HepG2 (cell line): ENCODE results near the gene ASPHD1. TPM values are rescaled to one million over a fixed set of nuclear protein-coding genes. Genes with fewer than 3 reads are reported as not detected.

Experiments used
- ATAD3A ChIP-seq: sonication (generic); formaldehyde crosslinking; IDR thresholded peaks from 2 replicates; pipeline ENCODE4 v1.4.0; 2020; ENCODE audit warnings: missing genetic modification reagents
- MLLT10 ChIP-seq: sonication (generic); formaldehyde crosslinking; IDR thresholded peaks from 2 replicates; pipeline ENCODE4 v1.4.0; 2020; ENCODE audit warnings: missing genetic modification reagents
- MZF1 ChIP-seq: sonication (generic); formaldehyde crosslinking; IDR thresholded peaks from 2 replicates; pipeline ENCODE4 v1.8.1; 2023; ENCODE audit warnings: mild to moderate bottlenecking, missing genetic modification reagents, borderline replicate concordance
- NAIF1 ChIP-seq: sonication (generic); formaldehyde crosslinking; IDR thresholded peaks from 2 replicates; pipeline ENCODE4 v1.5.0; 2020; ENCODE audit warnings: mild to moderate bottlenecking, missing genetic modification reagents, borderline replicate concordance
- NFIB ChIP-seq: sonication (generic); formaldehyde crosslinking; IDR thresholded peaks from 2 replicates; pipeline ENCODE4 v1.9.0; 2021; ENCODE audit warnings: missing genetic modification reagents, mild to moderate bottlenecking, borderline replicate concordance
- NFKBIZ ChIP-seq: IDR thresholded peaks from 2 replicates; pipeline ENCODE4 v1.6.1; 2018; ENCODE audit warnings: missing genetic modification reagents, missing compliant biosample characterization
- NFRKB ChIP-seq: fragments of 450-650 bp; IDR thresholded peaks from 2 replicates; pipeline ENCODE4 v1.6.1; 2017
- NONO ChIP-seq, 2 experiments: fragments of 450-650 bp in 1 of 2; sonication (generic) in 1 of 2; formaldehyde crosslinking in 1 of 2; IDR thresholded peaks in 1 of 2; conservative IDR thresholded peaks in 1 of 2; 2 replicates each; pipeline versions ENCODE4 v1.6.1 to v1.8.0; 2017 to 2022; ENCODE audit warnings: mild to moderate bottlenecking in 1 of 2, missing genetic modification reagents in 1 of 2, moderate library complexity in 1 of 2
- SATB2 ChIP-seq: sonication (generic); formaldehyde crosslinking; IDR thresholded peaks from 2 replicates; pipeline ENCODE4 v1.5.0; 2020; ENCODE audit warnings: missing genetic modification reagents
- SMAD1 ChIP-seq: sonication (generic); formaldehyde crosslinking; IDR thresholded peaks from 2 replicates; pipeline ENCODE4 v1.4.0; 2020; ENCODE audit warnings: missing genetic modification reagents, low read depth, mild to moderate bottlenecking, borderline replicate concordance
- SNAPC2 ChIP-seq: sonication (generic); formaldehyde crosslinking; IDR thresholded peaks from 2 replicates; pipeline ENCODE4 v1.8.1; 2022; ENCODE audit warnings: mild to moderate bottlenecking, missing genetic modification reagents
- SRF ChIP-seq: IDR thresholded peaks from 2 replicates; pipeline ENCODE4 v1.6.1; 2011; ENCODE audit warnings: mild to moderate bottlenecking, low read depth, low read length, moderate library complexity
- ZNF138 ChIP-seq: sonication (generic); formaldehyde crosslinking; IDR thresholded peaks from 2 replicates; pipeline ENCODE4 v1.5.0; 2020; ENCODE audit warnings: mild to moderate bottlenecking, low read depth, missing genetic modification reagents
- ZNF337 ChIP-seq: sonication (generic); formaldehyde crosslinking; IDR thresholded peaks from 2 replicates; pipeline ENCODE4 v1.5.1; 2020; ENCODE audit warnings: missing genetic modification reagents, low read depth, mild to moderate bottlenecking, borderline replicate concordance
- ZNF431 ChIP-seq: sonication (generic); formaldehyde crosslinking; IDR thresholded peaks from 2 replicates; pipeline ENCODE4 v1.9.0; 2022; ENCODE audit warnings: missing genetic modification reagents, low read depth, mild to moderate bottlenecking, borderline replicate concordance
- ZNF552 ChIP-seq: sonication (generic); formaldehyde crosslinking; IDR thresholded peaks from 2 replicates; pipeline ENCODE4 v1.9.0; 2022; ENCODE audit warnings: missing genetic modification reagents, mild to moderate bottlenecking, borderline replicate concordance
- ZNF572 ChIP-seq: sonication (generic); formaldehyde crosslinking; IDR thresholded peaks from 2 replicates; pipeline ENCODE4 v1.5.1; 2020; ENCODE audit warnings: mild to moderate bottlenecking, missing genetic modification reagents
- polyA plus RNA-seq, 8 experiments: library from polyadenylated mRNA; depleted of rRNA in 3 of 8; stranded (reverse) in 7 of 8; unstranded in 1 of 8; fragments of >200 nt; fragmentation: Illumina TruSeq in 4 of 8; extraction: Trizol in 4 of 8; gene quantifications; 2 replicates each; pipeline versions ENCODE4 v1.2.1 to v1.2.3, GENCODE V29; 2011 to 2016; ENCODE audit warnings: low read depth in 4 of 8, missing spikeins in 1 of 8, mixed read lengths in 1 of 8; ENCODE audit not compliant: insufficient read depth in 1 of 8
- total RNA-seq, 5 experiments: library from RNA; depleted of rRNA; stranded (reverse); fragments of >200 nt; fragmentation: Illumina TruSeq; extraction: Trizol; gene quantifications; 2 replicates each; pipeline ENCODE4 v1.2.3, GENCODE V29; 2016; ENCODE audit warnings: low read depth in 1 of 5
- TF ChIP-seq, protein P1 (sequence below): sonication (generic); formaldehyde crosslinking; IDR thresholded peaks from 2 replicates; pipeline ENCODE4 v1.9.0; 2022; ENCODE audit warnings: low read depth, missing genetic modification reagents
- TF ChIP-seq, protein P2 (sequence below): sonication (generic); formaldehyde crosslinking; IDR thresholded peaks from 2 replicates; pipeline ENCODE4 v1.9.0; 2021; ENCODE audit warnings: missing genetic modification reagents, mild to moderate bottlenecking, borderline replicate concordance
- TF ChIP-seq, protein P3 (sequence below): sonication (generic); formaldehyde crosslinking; IDR thresholded peaks from 2 replicates; pipeline ENCODE4 v1.4.0; 2020; ENCODE audit warnings: mild to moderate bottlenecking, missing genetic modification reagents
- TF ChIP-seq, protein P4 (sequence below): IDR thresholded peaks from 2 replicates; pipeline ENCODE4 v1.6.1; 2016; ENCODE audit warnings: low read depth, borderline replicate concordance
- TF ChIP-seq, protein P5 (sequence below), 2 experiments: fragments of 450-650 bp in 1 of 2; sonication (generic) in 1 of 2; formaldehyde crosslinking; IDR thresholded peaks; 2 replicates each; pipeline versions ENCODE4 v1.5.0 to v1.8.0; 2020 to 2022; ENCODE audit warnings: mild to moderate bottlenecking in 1 of 2, missing genetic modification reagents in 1 of 2

ASPHD1 gene
- total and polyA plus RNA-seq, 2 of the 13 experiments (the other 11 are each of a cell fraction or from before 2014, with no cell fraction given), result 13.1 to 19.7 TPM

DNA sequence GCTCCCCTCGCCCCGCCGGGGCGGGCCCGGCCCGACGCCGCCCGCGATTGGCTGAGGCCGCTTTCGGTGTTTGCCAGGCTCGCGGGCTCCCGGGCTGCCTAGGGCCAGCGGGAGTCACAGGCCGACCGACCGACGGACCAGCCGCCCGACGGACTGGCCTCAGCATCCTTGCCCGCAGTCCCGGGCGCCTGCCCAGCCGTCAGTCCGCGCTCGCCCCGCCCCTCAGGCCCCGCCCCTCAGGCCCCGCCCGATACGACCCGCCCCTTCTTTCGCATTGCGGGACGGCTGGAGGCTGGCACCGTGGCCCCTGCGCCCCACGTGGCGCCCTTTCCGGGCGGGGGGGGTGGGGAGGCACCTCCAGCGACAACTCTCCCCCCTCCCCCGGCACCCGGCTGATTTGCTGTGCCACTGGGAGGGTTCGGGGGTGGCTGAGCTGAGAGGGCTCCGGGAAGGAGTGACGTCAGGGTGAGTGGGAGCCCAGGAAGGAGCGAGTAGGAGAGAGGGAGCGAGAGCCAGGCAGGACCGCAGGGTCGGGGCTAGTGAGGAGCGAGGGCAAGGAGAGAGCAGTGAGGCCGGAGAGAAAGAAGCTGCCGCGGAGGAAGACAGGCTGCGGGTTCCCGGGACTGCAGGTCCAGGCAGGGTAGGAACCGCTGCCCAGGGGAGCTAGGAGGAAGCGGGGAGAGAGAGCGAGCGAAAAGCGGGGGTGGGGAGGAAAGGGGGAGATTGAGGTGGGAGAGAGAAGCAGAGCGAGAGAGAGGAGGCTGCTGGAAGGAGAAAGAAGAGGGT, at the start of gene ASPHD1 (continued):
- TF ChIP-seq, protein P1, sequence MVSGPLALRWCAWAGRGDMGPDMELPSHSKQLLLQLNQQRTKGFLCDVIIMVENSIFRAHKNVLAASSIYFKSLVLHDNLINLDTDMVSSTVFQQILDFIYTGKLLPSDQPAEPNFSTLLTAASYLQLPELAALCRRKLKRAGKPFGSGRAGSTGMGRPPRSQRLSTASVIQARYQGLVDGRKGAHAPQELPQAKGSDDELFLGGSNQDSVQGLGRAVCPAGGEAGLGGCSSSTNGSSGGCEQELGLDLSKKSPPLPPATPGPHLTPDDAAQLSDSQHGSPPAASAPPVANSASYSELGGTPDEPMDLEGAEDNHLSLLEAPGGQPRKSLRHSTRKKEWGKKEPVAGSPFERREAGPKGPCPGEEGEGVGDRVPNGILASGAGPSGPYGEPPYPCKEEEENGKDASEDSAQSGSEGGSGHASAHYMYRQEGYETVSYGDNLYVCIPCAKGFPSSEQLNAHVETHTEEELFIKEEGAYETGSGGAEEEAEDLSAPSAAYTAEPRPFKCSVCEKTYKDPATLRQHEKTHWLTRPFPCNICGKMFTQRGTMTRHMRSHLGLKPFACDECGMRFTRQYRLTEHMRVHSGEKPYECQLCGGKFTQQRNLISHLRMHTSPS, result peak; percentile 79
- TF ChIP-seq NAIF1 (CRISPR knock-in tag) (no peak), NFKBIZ (CRISPR knock-in tag) (no peak), ZNF138 (CRISPR knock-in tag) (peak; percentile 62; the same call in 1 of the 2 replicates), ZNF431 (0 out of 2 replicates have a peak, but pooled peaks have one; percentile 89), MLLT10 (no peak), SNAPC2 (CRISPR knock-in tag) (no peak), ZNF337 (0 out of 2 replicates have a peak, but pooled peaks have one; percentile 15), MZF1 (CRISPR knock-in tag) (no peak), NFIB (CRISPR knock-in tag) (no peak), NONO (IDR thresholded peaks at IDR 0.05) (peak; percentile 23; the same call in 1 of the 2 replicates), NONO (CRISPR knock-in tag; conservative IDR thresholded peaks at IDR 0.05) (peak; percentile 77; the same call in 1 of the 2 replicates), SMAD1 (peak; percentile 87), ZNF572 (CRISPR knock-in tag) (0 out of 2 replicates have a peak, but pooled peaks have one; percentile 61), SATB2 (CRISPR knock-in tag) (no peak), NFRKB (no peak), ATAD3A (CRISPR knock-in tag) (no peak), SRF (no peak), ZNF552 (peak; percentile 67)
- TF ChIP-seq, protein P2, sequence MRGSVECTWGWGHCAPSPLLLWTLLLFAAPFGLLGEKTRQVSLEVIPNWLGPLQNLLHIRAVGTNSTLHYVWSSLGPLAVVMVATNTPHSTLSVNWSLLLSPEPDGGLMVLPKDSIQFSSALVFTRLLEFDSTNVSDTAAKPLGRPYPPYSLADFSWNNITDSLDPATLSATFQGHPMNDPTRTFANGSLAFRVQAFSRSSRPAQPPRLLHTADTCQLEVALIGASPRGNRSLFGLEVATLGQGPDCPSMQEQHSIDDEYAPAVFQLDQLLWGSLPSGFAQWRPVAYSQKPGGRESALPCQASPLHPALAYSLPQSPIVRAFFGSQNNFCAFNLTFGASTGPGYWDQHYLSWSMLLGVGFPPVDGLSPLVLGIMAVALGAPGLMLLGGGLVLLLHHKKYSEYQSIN (CRISPR knock-in tag), result no peak
- TF ChIP-seq, protein P3, sequence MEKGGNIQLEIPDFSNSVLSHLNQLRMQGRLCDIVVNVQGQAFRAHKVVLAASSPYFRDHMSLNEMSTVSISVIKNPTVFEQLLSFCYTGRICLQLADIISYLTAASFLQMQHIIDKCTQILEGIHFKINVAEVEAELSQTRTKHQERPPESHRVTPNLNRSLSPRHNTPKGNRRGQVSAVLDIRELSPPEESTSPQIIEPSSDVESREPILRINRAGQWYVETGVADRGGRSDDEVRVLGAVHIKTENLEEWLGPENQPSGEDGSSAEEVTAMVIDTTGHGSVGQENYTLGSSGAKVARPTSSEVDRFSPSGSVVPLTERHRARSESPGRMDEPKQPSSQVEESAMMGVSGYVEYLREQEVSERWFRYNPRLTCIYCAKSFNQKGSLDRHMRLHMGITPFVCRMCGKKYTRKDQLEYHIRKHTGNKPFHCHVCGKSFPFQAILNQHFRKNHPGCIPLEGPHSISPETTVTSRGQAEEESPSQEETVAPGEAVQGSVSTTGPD (CRISPR knock-in tag), result no peak
- TF ChIP-seq, protein P4, sequence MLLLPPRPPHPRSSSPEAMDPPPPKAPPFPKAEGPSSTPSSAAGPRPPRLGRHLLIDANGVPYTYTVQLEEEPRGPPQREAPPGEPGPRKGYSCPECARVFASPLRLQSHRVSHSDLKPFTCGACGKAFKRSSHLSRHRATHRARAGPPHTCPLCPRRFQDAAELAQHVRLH (CRISPR knock-in tag), result no peak
- TF ChIP-seq, protein P5, sequence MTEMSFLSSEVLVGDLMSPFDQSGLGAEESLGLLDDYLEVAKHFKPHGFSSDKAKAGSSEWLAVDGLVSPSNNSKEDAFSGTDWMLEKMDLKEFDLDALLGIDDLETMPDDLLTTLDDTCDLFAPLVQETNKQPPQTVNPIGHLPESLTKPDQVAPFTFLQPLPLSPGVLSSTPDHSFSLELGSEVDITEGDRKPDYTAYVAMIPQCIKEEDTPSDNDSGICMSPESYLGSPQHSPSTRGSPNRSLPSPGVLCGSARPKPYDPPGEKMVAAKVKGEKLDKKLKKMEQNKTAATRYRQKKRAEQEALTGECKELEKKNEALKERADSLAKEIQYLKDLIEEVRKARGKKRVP (CRISPR knock-in tag; IDR thresholded peaks at IDR 0.05), result peak in 1 of 2 experiments; percentile 13; a peak in 1 of 4 replicates
